GM18868 (cell line): ENCODE data around the gene FMN1.
"Not testable (repeated sequence)": the region's sequence is repeated elsewhere in the genome, so short reads cannot be mapped to it uniquely, and the experiment has no call there.

ENCODE experiments used
- ATAC-seq: cut with Tn5 transposase; IDR thresholded peaks from one replicate; pipeline ENCODE4 v1.9.1; 2021; ENCODE audit warnings: mild to moderate bottlenecking, moderate library complexity; ENCODE audit not compliant: unreplicated experiment

Gene FMN1

DNA sequence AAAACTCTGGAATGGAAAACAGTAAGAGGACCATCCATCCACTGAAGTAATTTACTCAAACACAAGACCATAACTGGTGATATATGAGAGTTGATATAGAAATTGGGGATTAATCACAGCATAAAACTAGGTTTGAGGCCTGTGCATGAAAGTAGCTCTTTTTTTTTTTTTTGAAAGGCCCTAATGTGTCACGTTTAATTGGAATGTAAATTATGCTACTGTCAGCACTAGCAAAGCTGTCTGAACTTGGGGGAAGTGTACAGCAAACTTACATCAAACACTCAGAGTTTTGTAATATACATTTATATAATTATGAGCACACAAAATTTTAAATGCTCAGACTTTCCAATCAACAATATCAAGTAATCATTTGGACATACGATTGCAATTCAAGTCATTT lies 322.6 kb downstream of the FMN1 start:
- no peak for ATAC-seq

DNA sequence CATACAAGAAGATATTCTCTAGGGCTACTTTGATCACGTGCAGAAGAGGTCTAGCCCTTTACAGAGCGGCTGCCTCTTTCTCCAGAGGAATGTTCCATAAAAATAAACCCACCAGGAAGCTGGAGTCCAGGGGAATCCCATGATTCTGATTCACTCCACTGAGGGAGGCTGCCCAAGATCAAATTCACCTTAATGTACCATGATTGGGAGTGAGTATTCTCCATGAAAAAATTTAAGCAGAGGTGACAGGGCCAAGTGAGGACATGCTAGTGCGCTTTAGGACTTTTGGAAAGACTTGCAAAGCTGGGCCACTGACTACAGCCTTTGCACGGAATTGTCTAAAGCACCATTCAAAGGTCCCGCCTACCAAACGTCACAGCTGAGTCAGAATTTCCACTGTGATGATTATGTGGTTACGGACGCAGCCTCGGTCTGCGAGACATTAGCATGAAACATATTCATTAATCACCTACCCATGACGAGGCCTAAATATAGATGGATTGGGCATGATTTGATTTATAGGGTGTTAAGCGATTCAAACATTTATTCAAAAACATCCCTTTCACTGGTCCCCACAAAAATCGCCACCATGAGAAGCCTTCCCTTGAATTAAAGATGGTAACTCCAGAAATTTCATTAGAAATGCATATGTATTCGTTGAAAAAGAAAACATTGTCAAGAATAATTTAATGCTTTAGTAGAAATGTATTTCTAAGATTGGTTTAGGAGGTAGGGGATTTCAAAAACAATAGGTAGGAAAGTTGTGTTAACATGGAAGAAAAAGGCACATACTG lies 324.1 kb downstream of the FMN1 start:
- no peak for ATAC-seq

DNA sequence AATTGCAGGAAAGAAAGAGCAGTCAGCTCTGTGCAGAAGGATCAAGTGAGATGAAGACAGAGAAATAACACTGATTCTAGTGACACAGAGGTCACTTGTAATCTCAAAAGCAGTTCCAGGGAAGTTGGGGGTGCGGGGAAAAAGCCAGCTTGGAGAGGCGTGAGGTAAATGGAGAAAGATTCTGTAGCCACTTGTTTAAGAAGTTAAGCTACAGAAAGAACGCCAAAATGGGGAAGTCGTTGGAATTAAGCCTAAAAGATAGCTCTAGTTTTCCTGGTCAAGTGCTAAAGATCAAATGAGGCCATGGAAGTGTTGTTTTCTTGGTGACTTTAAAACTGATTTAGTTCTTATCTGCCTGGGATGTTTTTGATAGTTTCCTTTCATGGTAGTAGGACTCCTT lies 324.7 kb downstream of the FMN1 start:
- ATAC-seq: no peak

- ATAC-seq: no peak
Measured at GRCh38 chr15:32867313-32867626, 327.2 kb downstream of the FMN1 start.

GRCh38 chr15:32866454-32867312 lies 327.8 kb downstream of the FMN1 start:
- ATAC-seq: no peak

GRCh38 chr15:32864841-32865240 lies 329.7 kb downstream of the FMN1 start:
- ATAC-seq: no peak

DNA sequence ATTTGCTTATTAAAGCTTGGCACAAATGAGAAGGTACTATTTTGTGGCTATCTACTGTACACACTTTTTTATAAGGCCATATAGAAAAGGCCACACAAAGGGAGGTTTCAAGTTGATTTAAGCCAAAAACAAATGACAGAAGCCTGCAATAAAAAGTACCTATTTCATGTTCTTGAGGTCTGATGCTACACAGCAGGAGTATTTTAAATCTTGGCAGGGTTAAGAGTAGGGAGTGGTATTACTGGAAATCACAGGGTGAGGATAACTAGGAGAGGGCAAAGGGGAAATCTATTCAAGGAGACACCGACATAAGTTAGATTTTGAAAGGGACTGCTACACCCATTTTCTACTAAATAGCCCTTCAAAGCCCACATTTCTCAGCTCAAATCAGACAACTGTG lies 330.5 kb downstream of the FMN1 start:
- no peak for ATAC-seq

- ATAC-seq: peak; percentile 50
Measured at GRCh38 chr15:32861761-32862160, 332.8 kb downstream of the FMN1 start.

DNA sequence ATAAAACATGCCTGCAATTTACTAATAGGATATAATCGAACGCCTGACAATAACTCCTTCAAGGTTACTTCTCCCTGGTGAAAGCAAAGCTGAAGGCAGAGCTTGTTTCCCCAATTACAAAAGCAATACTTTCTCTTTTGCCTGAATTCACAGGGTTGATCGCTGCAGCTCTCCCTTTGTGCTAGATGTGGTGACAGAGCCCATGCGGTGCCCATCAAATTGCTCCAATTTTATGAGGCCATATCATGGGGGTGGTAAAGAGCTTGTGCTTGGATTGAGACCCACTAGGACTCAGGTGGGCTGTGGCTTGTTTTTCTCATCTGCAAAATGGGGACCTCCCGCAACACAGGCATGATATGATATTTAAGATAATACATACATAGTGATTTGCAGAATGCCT lies 333.3 kb downstream of the FMN1 start:
- no peak for ATAC-seq

GRCh38 chr15:32859996-32860395 lies 334.5 kb downstream of the FMN1 start:
- ATAC-seq: no peak

- ATAC-seq: no peak
Measured at GRCh38 chr15:32859251-32859650, 335.3 kb downstream of the FMN1 start.

DNA sequence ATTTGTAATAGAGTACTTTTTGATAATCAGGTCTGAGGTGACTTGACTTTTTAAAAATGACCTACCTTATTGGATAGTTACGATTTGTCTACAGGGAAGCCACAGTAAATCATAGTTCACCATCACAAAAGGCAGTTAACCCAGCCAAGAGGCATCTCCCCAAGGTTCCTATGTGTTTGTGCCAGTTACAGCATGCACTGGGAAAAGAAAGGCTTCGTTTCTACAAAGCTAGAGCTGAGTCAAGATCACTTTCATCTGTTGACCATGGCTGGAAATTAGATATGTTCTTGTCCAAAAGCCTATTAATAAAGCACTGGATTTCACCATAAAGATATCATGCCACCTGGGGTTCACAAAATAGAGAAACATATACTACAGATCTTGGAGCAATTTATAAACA lies 336.8 kb downstream of the FMN1 start:
- no peak for ATAC-seq

DNA sequence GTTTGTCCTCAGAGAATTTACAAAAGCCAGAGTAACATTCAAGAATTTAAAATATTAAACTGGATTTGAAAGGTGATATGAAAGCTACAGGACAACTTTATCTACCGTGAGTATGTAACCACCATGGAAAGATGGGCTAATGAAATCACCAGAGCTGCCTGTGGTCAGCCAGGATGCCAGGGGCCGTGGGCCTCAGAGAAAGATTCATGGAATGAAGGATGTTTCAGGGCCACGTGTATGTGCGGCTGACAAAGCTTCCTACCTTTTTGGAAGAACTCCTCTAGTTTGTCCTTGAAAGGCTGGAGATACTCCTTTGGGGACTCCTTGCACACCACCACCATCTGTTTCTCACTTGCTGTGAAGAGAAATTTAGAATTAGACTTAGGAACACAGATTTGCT lies 337.8 kb downstream of the FMN1 start:
- ATAC-seq: no peak

DNA sequence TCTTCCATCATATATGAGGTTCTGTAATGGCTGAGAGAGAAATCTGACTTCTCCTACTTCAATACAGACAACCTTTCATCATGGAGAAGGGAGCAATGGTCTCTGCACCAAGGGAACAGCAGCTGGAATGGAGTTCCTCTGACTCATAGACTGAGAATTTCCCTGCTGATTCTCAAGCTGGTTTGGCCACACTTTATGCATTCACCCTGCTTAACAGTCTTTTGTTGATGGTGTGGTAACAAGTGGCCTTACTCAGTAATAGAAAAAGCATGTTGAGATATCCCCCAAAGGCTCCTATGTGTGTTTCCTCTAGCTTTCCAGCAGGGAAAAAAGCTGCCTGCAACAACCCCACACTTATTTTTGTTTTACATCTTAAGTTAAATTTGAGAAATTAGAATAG lies 338.6 kb downstream of the FMN1 start:
- ATAC-seq: no peak

GRCh38 chr15:32853592-32853991 lies 340.9 kb downstream of the FMN1 start:
- ATAC-seq: no peak

- ATAC-seq: no peak
Measured at GRCh38 chr15:32852771-32853170, 341.7 kb downstream of the FMN1 start.

- no peak for ATAC-seq
Measured at GRCh38 chr15:32852017-32852416, 342.5 kb downstream of the FMN1 start.

GRCh38 chr15:32851572-32851971 lies 342.9 kb downstream of the FMN1 start:
- no peak for ATAC-seq

DNA sequence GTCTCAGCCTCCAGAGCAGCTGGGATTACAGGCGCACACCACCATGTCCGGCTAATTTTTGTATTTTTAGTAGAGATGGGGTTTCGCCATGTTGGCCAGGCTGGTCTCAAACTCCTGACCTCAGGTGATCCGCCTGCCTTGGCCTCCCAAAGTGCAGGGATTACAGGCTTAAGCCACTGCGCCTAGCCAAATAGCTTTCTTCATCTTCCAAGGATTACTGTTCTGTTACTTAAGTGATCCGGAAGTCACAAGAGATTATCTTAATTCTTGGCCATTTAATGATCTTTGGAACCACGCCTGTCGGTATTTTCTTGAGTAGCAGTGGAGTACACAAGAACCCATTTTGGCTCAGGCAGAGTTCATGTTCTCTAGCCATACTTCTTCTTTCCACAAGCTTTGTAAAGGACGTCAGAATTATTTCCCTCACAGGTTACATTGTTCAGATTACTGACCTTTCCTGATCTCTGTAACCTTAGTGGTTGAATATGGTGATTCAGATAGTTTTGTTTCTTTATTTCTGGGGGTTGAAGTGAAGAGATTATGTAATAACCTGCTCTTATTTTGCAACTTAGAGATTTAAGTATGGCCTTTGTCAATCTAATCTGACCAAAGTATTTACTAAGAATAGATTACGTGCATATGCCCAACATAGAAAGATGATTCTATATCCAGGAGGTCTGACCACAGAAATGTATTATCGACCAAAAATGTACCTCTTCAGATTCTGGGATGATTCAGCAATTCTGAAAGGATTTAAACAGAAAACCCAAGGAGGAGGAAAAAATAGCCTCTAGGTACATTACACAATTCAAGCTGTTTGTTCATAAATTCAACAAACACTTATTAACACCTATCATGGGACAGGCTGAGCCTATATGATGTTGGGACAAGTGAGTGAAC lies 344.5 kb downstream of the FMN1 start:
- ATAC-seq: no peak

- not testable (repeated sequence) for ATAC-seq
Measured at GRCh38 chr15:32846671-32847070, 347.8 kb downstream of the FMN1 start.

GRCh38 chr15:32844118-32844711 lies 350.3 kb downstream of the FMN1 start:
- ATAC-seq: peak; percentile 42
